ENCODE results near the gene ID3.

The ID3 gene

GRCh38 chr1:23559136-23559984 is at the start of gene ID3:
ID3 (minus strand) TSS chr1:23559501; CDS start chr1:23559426, 75 bp downstream.
- peak; percentile 82 for DNase-seq

- DNase-seq = no peak
Observed at GRCh38 chr1:23607944-23608343, 48.6 kb upstream of the ID3 start.

- DNase-seq = no peak
Observed at GRCh38 chr1:23601968-23602876, 42.9 kb upstream of the ID3 start.

GRCh38 chr1:23601135-23601967 is 42.0 kb upstream of the ID3 start:
- no peak for DNase-seq

- no peak for DNase-seq
Observed at GRCh38 chr1:23600283-23600682, 41.0 kb upstream of the ID3 start.

GRCh38 chr1:23599125-23599524 is 39.8 kb upstream of the ID3 start:
- DNase-seq = no peak

GRCh38 chr1:23598424-23598823 is 39.1 kb upstream of the ID3 start:
- no peak for DNase-seq

- no peak for DNase-seq
Observed at GRCh38 chr1:23597635-23598388, 38.5 kb upstream of the ID3 start.

GRCh38 chr1:23596382-23597358 is 37.4 kb upstream of the ID3 start:
- DNase-seq = no peak

GRCh38 chr1:23594927-23595353 is 35.6 kb upstream of the ID3 start:
- DNase-seq = no peak

- DNase-seq = no peak
Observed at GRCh38 chr1:23594149-23594907, 35.0 kb upstream of the ID3 start.

GRCh38 chr1:23593556-23594148 is 34.4 kb upstream of the ID3 start:
- DNase-seq = no peak

- DNase-seq = no peak
Observed at GRCh38 chr1:23593042-23593521, 33.8 kb upstream of the ID3 start.

GRCh38 chr1:23592209-23592892 is 33.0 kb upstream of the ID3 start:
- DNase-seq = no peak

- no peak for DNase-seq
Observed at GRCh38 chr1:23591460-23592208, 32.3 kb upstream of the ID3 start.

GRCh38 chr1:23590058-23590783 is 30.9 kb upstream of the ID3 start:
- DNase-seq = no peak

- no peak for DNase-seq
Observed at GRCh38 chr1:23589585-23589986, 30.3 kb upstream of the ID3 start.

All from activated T-cell treated with anti-CD3 and anti-CD28 coated beads for 4 hours (primary cell).